HEK293T (cell line): ENCODE data around the gene LRP1B.

Source experiments
- ELF4 ChIP-seq: fragments of 450-650 bp; IDR thresholded peaks from 2 replicates; pipeline ENCODE4 v1.6.1; 2017; ENCODE audit warnings: antibody characterized with exemption
- HDGF ChIP-seq: fragments of 450-650 bp; IDR thresholded peaks from 2 replicates; pipeline ENCODE4 v1.6.1; 2017; ENCODE audit warnings: antibody characterized with exemption, borderline replicate concordance
- NFRKB ChIP-seq: fragments of 450-650 bp; IDR thresholded peaks from 2 replicates; pipeline ENCODE4 v1.6.1; 2016; ENCODE audit warnings: mild to moderate bottlenecking, moderate library complexity
- SP1 ChIP-seq: fragments of 450-650 bp; IDR thresholded peaks from 2 replicates; pipeline ENCODE4 v1.6.1; 2017
- SUZ12 ChIP-seq: fragments of 450-650 bp; IDR thresholded peaks from 2 replicates; pipeline ENCODE4 v1.6.1; 2016; ENCODE audit warnings: mild to moderate bottlenecking
- TARDBP ChIP-seq: fragments of 450-650 bp; IDR thresholded peaks from 2 replicates; pipeline ENCODE4 v1.6.1; 2016
- ZNF384 ChIP-seq: fragments of 450-650 bp; IDR thresholded peaks from 2 replicates; pipeline ENCODE4 v1.6.1; 2016

- no peak for TF ChIP-seq ZNF384
- no peak for TF ChIP-seq NFRKB
- no peak for TF ChIP-seq SP1
- TF ChIP-seq HDGF = no peak
- no peak for TF ChIP-seq SUZ12
- no peak for TF ChIP-seq TARDBP
- no peak for TF ChIP-seq ELF4
Observed at GRCh38 chr2:141329964-141330363, 800.9 kb downstream of the LRP1B start.
